B cell (primary cell): ENCODE measurements around the gene RGS6.

Source experiments
- EZH2 ChIP-seq: IDR thresholded peaks from 2 replicates; pipeline ENCODE4 v1.6.1; 2012; ENCODE audit warnings: borderline replicate concordance, low read depth, mild to moderate bottlenecking, moderate library complexity, low read length; ENCODE audit not compliant: insufficient read depth, poor library complexity, severe bottlenecking
- TF ChIP-seq, protein P1 (sequence below): fragments of 200-600 bp; IDR thresholded peaks from one replicate; pipeline ENCODE4 v1.8.0; 2022; ENCODE audit warnings: antibody characterized with exemption, mild to moderate bottlenecking

DNA sequence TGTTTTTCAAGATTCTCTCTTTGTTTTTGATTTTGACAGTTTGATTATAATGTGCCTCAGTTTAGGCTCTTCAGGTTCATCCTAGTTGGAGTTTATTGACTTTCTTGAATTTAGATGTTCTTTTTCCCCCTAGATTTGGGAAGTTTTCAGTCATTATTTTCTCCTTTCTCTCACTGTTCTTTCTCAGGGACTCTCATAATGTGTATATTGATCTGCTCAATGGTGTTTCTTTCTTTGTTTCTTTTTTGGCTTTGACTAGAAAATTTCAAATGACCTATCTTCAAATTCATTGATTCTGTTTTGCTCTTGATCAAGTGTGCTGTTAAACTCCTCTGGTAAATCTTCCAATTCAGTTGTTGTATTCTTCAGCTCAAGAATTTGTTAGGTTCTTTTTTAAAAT, 108.3 kb downstream of the RGS6 start:
- TF ChIP-seq, protein P1, sequence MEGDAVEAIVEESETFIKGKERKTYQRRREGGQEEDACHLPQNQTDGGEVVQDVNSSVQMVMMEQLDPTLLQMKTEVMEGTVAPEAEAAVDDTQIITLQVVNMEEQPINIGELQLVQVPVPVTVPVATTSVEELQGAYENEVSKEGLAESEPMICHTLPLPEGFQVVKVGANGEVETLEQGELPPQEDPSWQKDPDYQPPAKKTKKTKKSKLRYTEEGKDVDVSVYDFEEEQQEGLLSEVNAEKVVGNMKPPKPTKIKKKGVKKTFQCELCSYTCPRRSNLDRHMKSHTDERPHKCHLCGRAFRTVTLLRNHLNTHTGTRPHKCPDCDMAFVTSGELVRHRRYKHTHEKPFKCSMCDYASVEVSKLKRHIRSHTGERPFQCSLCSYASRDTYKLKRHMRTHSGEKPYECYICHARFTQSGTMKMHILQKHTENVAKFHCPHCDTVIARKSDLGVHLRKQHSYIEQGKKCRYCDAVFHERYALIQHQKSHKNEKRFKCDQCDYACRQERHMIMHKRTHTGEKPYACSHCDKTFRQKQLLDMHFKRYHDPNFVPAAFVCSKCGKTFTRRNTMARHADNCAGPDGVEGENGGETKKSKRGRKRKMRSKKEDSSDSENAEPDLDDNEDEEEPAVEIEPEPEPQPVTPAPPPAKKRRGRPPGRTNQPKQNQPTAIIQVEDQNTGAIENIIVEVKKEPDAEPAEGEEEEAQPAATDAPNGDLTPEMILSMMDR = no peak
- no peak for TF ChIP-seq EZH2
